GM21515 (cell line): ENCODE data around the gene SPDYE18.
"Not testable (repeated sequence)": the region's sequence is repeated elsewhere in the genome, so short reads cannot be mapped to it uniquely, and the experiment has no call there.

ENCODE experiments used
- ATAC-seq: cut with Tn5 transposase; IDR thresholded peaks from one replicate; pipeline ENCODE4 v1.9.1; 2021; ENCODE audit not compliant: unreplicated experiment

SPDYE18 gene

GRCh38 chr7:77062557-77062956 lies at the start of gene SPDYE18:
TSS of gene SPDYE18 (minus strand) at chr7:77062558. CDS start at chr7:77060512, 2,046 bp downstream.
- not testable (repeated sequence) for ATAC-seq

GRCh38 chr7:77108362-77108761 lies 46.0 kb upstream of the SPDYE18 start:
- ATAC-seq: not testable (repeated sequence)

- not testable (repeated sequence) for ATAC-seq
Observed at GRCh38 chr7:77107659-77108058, 45.3 kb upstream of the SPDYE18 start.

- ATAC-seq: not testable (repeated sequence)
Observed at GRCh38 chr7:77105904-77106303, 43.5 kb upstream of the SPDYE18 start.

- ATAC-seq: not testable (repeated sequence)
Observed at GRCh38 chr7:77102671-77103070, 40.3 kb upstream of the SPDYE18 start.

GRCh38 chr7:77101187-77101586 lies 38.8 kb upstream of the SPDYE18 start:
- not testable (repeated sequence) for ATAC-seq

- not testable (repeated sequence) for ATAC-seq
Observed at GRCh38 chr7:77100501-77100900, 38.1 kb upstream of the SPDYE18 start.

- not testable (repeated sequence) for ATAC-seq
Observed at GRCh38 chr7:77092301-77092700, 29.9 kb upstream of the SPDYE18 start.

- not testable (repeated sequence) for ATAC-seq
Observed at GRCh38 chr7:77082192-77082591, 19.8 kb upstream of the SPDYE18 start.

GRCh38 chr7:77080236-77080635 lies 17.9 kb upstream of the SPDYE18 start:
- ATAC-seq: not testable (repeated sequence)

GRCh38 chr7:77079624-77080023 lies 17.3 kb upstream of the SPDYE18 start:
- not testable (repeated sequence) for ATAC-seq

GRCh38 chr7:77079112-77079511 lies 16.8 kb upstream of the SPDYE18 start:
- ATAC-seq: not testable (repeated sequence)

GRCh38 chr7:77077060-77077459 lies 14.7 kb upstream of the SPDYE18 start:
- ATAC-seq: not testable (repeated sequence)

- ATAC-seq: not testable (repeated sequence)
Observed at GRCh38 chr7:77074786-77075396, 12.5 kb upstream of the SPDYE18 start.

GRCh38 chr7:77071108-77071507 lies 8.8 kb upstream of the SPDYE18 start:
- not testable (repeated sequence) for ATAC-seq

- ATAC-seq: not testable (repeated sequence)
Observed at GRCh38 chr7:77065869-77066268, 3.5 kb upstream of the SPDYE18 start.

GRCh38 chr7:77063732-77064131 lies 1.4 kb upstream of the SPDYE18 start:
- ATAC-seq: not testable (repeated sequence)

GRCh38 chr7:77032261-77032660 lies 30.1 kb downstream of the SPDYE18 start, which contains the start of gene SPDYE17:
TSS of gene SPDYE17 (minus strand) at chr7:77032361. CDS start at chr7:77030570, 1,791 bp downstream.
- not testable (repeated sequence) for ATAC-seq

- not testable (repeated sequence) for ATAC-seq
Observed at GRCh38 chr7:77026349-77026748, 36.0 kb downstream of the SPDYE18 start.

GRCh38 chr7:77010074-77010680 lies 52.2 kb downstream of the SPDYE18 start:
- ATAC-seq: not testable (repeated sequence)

GRCh38 chr7:77008000-77008399 lies 54.4 kb downstream of the SPDYE18 start:
- ATAC-seq: not testable (repeated sequence)
